Activated naive CD4-positive, alpha-beta T cell treated with anti-CD3 and anti-CD28 coated beads, Interleukin-2, amount 50 U/mL, for 72 hours (primary cell): ENCODE data around the gene EIPR1. TPM values are rescaled to one million over a fixed set of nuclear protein-coding genes. Genes with fewer than 3 reads are reported as not detected.
"Not testable (repeated sequence)": the region's sequence is repeated elsewhere in the genome, so short reads cannot be mapped to it uniquely, and the experiment has no call there.

Experiments
- ATAC-seq, 2 donors: fragments of 150-1000 bp; cut with Tn5 transposase; 2 replicates each; pipeline ENCODE4 v1.10.0; 2021; ENCODE audit warnings: mild to moderate bottlenecking in 2 of 2, moderate library complexity in 2 of 2
- DNase-seq, 2 donors: peaks; one replicate each; pipeline ENCODE4 v3.0.0; 2021 to 2022; ENCODE audit warnings: low spot score in 2 of 2
- H3K27ac Mint-ChIP-seq, 2 donors: one replicate each; pipeline ENCODE4 v1.8.0; 2022; ENCODE audit warnings: mild to moderate bottlenecking in 2 of 2, mixed read lengths in 2 of 2
- H3K36me3 Mint-ChIP-seq, 2 donors: one replicate each; pipeline ENCODE4 v1.8.0; 2022; ENCODE audit warnings: mixed read lengths in 2 of 2
- H3K9me3 Mint-ChIP-seq, 2 donors: one replicate each; pipeline ENCODE4 v1.8.0; 2022; ENCODE audit warnings: mixed read lengths in 2 of 2
- total RNA-seq, 2 donors: library from RNA; stranded (reverse); gene quantifications; one replicate each; pipeline ENCODE4 v1.2.3, GENCODE V29; 2022

Gene EIPR1
- total RNA-seq, 2 donors from 2014 or later = 28.0 to 43.6 TPM

- peak overlapping the region in 1 of 2 donors; percentile 69 for H3K27ac Mint-ChIP-seq
- ATAC-seq (no peak), DNase-seq (no peak)
- H3K36me3 Mint-ChIP-seq = peaks cover 5% of the 10 kb centered on the region in 2 donors
- H3K9me3 Mint-ChIP-seq = no peaks in the 10 kb centered on the region
Measured at GRCh38 chr2:3203497-3204019, 174.1 kb downstream of the EIPR1 start.

- peaks cover 5% of the 10 kb centered on the region in 2 donors for H3K36me3 Mint-ChIP-seq
- DNase-seq (no peak), ATAC-seq (no peak)
- no peaks in the 10 kb centered on the region for H3K9me3 Mint-ChIP-seq
- H3K27ac Mint-ChIP-seq = peak overlapping the region; percentile 3 to 69
Measured at GRCh38 chr2:3202926-3203325, 174.7 kb downstream of the EIPR1 start.

GRCh38 chr2:3201281-3201680, 176.3 kb downstream of the EIPR1 start:
- ATAC-seq = no peak
- no peaks in the 10 kb centered on the region for H3K9me3 Mint-ChIP-seq
- DNase-seq = no peak
- peaks cover 5% of the 10 kb centered on the region in 2 donors for H3K36me3 Mint-ChIP-seq
- H3K27ac Mint-ChIP-seq = no peak overlapping the region

GRCh38 chr2:3200420-3200939, 177.1 kb downstream of the EIPR1 start:
- Mint-ChIP-seq H3K36me3 (peaks cover 5% of the 10 kb centered on the region in 2 donors), H3K9me3 (no peaks in the 10 kb centered on the region), H3K27ac (no peak overlapping the region)
- ATAC-seq (no peak), DNase-seq (no peak)

- peaks cover 5% of the 10 kb centered on the region in 2 donors for H3K36me3 Mint-ChIP-seq
- no peak for ATAC-seq
- H3K9me3 Mint-ChIP-seq = no peaks in the 10 kb centered on the region
- DNase-seq = no peak
- no peak overlapping the region for H3K27ac Mint-ChIP-seq
Measured at GRCh38 chr2:3199627-3200345, 177.8 kb downstream of the EIPR1 start.

GRCh38 chr2:3198671-3199192, 178.9 kb downstream of the EIPR1 start:
- not testable (repeated sequence) for H3K36me3 Mint-ChIP-seq, DNase-seq, ATAC-seq, H3K9me3 Mint-ChIP-seq
- H3K27ac Mint-ChIP-seq = peak overlapping the region in 1 of 2 donors; percentile 41

GRCh38 chr2:3198119-3198518, 179.5 kb downstream of the EIPR1 start:
- DNase-seq = no peak
- H3K36me3 Mint-ChIP-seq = peaks cover 1 to 2% of the 10 kb centered on the region in 2 donors
- peak; percentile 46 to 76 for ATAC-seq
- H3K9me3 Mint-ChIP-seq = no peaks in the 10 kb centered on the region
- H3K27ac Mint-ChIP-seq = peak overlapping the region in 1 of 2 donors; percentile 41

- ATAC-seq (no peak), DNase-seq (no peak)
- Mint-ChIP-seq H3K9me3 (no peaks in the 10 kb centered on the region), H3K36me3 (no peaks in the 10 kb centered on the region), H3K27ac (peak overlapping the region in 1 of 2 donors; percentile 50)
Measured at GRCh38 chr2:3197308-3197707, 180.3 kb downstream of the EIPR1 start.

- DNase-seq (no peak), ATAC-seq (no peak)
- Mint-ChIP-seq H3K9me3 (no peaks in the 10 kb centered on the region), H3K27ac (peak overlapping the region in 1 of 2 donors; percentile 65), H3K36me3 (no peaks in the 10 kb centered on the region)
Measured at GRCh38 chr2:3196716-3197115, 180.9 kb downstream of the EIPR1 start.

GRCh38 chr2:3195641-3196476, 181.8 kb downstream of the EIPR1 start:
- DNase-seq = no peak
- Mint-ChIP-seq H3K9me3 (no peaks in the 10 kb centered on the region), H3K27ac (no peak overlapping the region), H3K36me3 (no peaks in the 10 kb centered on the region)
- ATAC-seq = no peak

- Mint-ChIP-seq H3K27ac (no peak overlapping the region), H3K36me3 (no peaks in the 10 kb centered on the region), H3K9me3 (no peaks in the 10 kb centered on the region)
- DNase-seq (no peak), ATAC-seq (no peak)
Measured at GRCh38 chr2:3194828-3195227, 182.8 kb downstream of the EIPR1 start.

GRCh38 chr2:3193443-3194330, 183.9 kb downstream of the EIPR1 start:
- no peaks in the 10 kb centered on the region for H3K36me3 Mint-ChIP-seq
- no peak for DNase-seq

GRCh38 chr2:3192920-3193319, 184.7 kb downstream of the EIPR1 start:
- DNase-seq = no peak
- Mint-ChIP-seq H3K27ac (no peak overlapping the region), H3K36me3 (no peaks in the 10 kb centered on the region), H3K9me3 (no peaks in the 10 kb centered on the region)
- no peak for ATAC-seq

More at GRCh38 chr2:3193443-3194330, 183.9 kb downstream of the EIPR1 start:
- Mint-ChIP-seq H3K27ac (no peak overlapping the region), H3K9me3 (no peaks in the 10 kb centered on the region)
- no peak for ATAC-seq

GRCh38 chr2:3192281-3192818, 185.3 kb downstream of the EIPR1 start:
- ATAC-seq (no peak), DNase-seq (no peak)
- Mint-ChIP-seq H3K36me3 (no peaks in the 10 kb centered on the region), H3K9me3 (no peaks in the 10 kb centered on the region), H3K27ac (no peak overlapping the region)

GRCh38 chr2:3189961-3190360, 187.7 kb downstream of the EIPR1 start:
- Mint-ChIP-seq H3K27ac (peak overlapping the region in 1 of 2 donors; percentile 50), H3K36me3 (peaks cover 0 to 4% of the 10 kb centered on the region in 2 donors), H3K9me3 (no peaks in the 10 kb centered on the region)
- ATAC-seq (no peak), DNase-seq (no peak)
